HEK293 (cell line): ENCODE data around the gene ACKR3.

Experiments used
- CTCF ChIA-PET: fragments of 350-600 bp; formaldehyde crosslinking; extraction: SDS; loops from one replicate; lab custom pipeline; 2021; ENCODE audit warnings: antibody characterized with exemption; lab: Yijun Ruan, JAX
- POLR2A ChIA-PET: fragments of 300-600 bp; formaldehyde crosslinking; extraction: SDS; loops from one replicate; lab custom pipeline; 2020; ENCODE audit warnings: antibody characterized with exemption, inconsistent platforms; lab: Yijun Ruan, JAX
- H3K27ac ChIP-seq: fragments of 200-500 bp; sonication (Bioruptor generic); 2 replicates; pipeline ENCODE4 v1.5.1; 2014; ENCODE audit warnings: low read depth, low read length, control low read depth, inconsistent platforms; ENCODE audit errors: extremely low read depth
- H3K36me3 ChIP-seq, 2 experiments: fragments of 200-500 bp in 1 of 2; sonication (Bioruptor generic) in 1 of 2; 1 replicate in 1 of 2; 2 replicates in 1 of 2; pipeline ENCODE4 v1.5.1; 2014 to 2017; ENCODE audit warnings: inconsistent platforms in 2 of 2, low read length in 2 of 2; ENCODE audit not compliant: control insufficient read depth in 2 of 2, insufficient read depth in 1 of 2
- H3K4me1 ChIP-seq: fragments of 200-500 bp; sonication (Bioruptor generic); 2 replicates; pipeline ENCODE4 v1.5.1; 2014; ENCODE audit warnings: mild to moderate bottlenecking, low read length, inconsistent platforms; ENCODE audit not compliant: control insufficient read depth, insufficient read depth
- H3K4me3 ChIP-seq: 2 replicates; pipeline ENCODE4 v1.5.1; 2011; ENCODE audit warnings: low read depth, mild to moderate bottlenecking, control low read depth, low read length, moderate library complexity
- H3K9me3 ChIP-seq: fragments of 200-500 bp; sonication (Bioruptor generic); 2 replicates; pipeline ENCODE4 v1.5.1; 2014; ENCODE audit warnings: low read depth, low read length, inconsistent platforms; ENCODE audit not compliant: control insufficient read depth, insufficient read depth
- FEZF1 ChIP-seq: fragments of 450-650 bp; formaldehyde crosslinking; IDR thresholded peaks from 2 replicates; pipeline ENCODE4 v1.5.1; 2016; ENCODE audit warnings: missing biosample characterization, missing genetic modification characterization
- GFI1B ChIP-seq: fragments of 450-650 bp; formaldehyde crosslinking; IDR thresholded peaks from 2 replicates; pipeline ENCODE4 v1.5.1; 2016; ENCODE audit warnings: missing biosample characterization, missing genetic modification characterization
- GLI4 ChIP-seq: fragments of 450-650 bp; formaldehyde crosslinking; IDR thresholded peaks from 2 replicates; pipeline ENCODE4 v1.5.1; 2016; ENCODE audit warnings: missing biosample characterization, missing genetic modification characterization
- HOXC10 ChIP-seq: sonication (generic); formaldehyde crosslinking; IDR thresholded peaks from 2 replicates; pipeline ENCODE4 v1.8.1; 2023; ENCODE audit warnings: mild to moderate bottlenecking, missing genetic modification reagents
- HOXD13 ChIP-seq: sonication (generic); formaldehyde crosslinking; IDR thresholded peaks from 2 replicates; pipeline ENCODE4 v1.8.0; 2022; ENCODE audit warnings: missing genetic modification reagents, borderline replicate concordance
- MEIS1 ChIP-seq: sonication (generic); formaldehyde crosslinking; IDR thresholded peaks from 2 replicates; pipeline ENCODE4 v1.8.1; 2022; ENCODE audit warnings: missing genetic modification reagents, mild to moderate bottlenecking, borderline replicate concordance
- ZBTB7A ChIP-seq: fragments of 450-650 bp; formaldehyde crosslinking; IDR thresholded peaks from 2 replicates; pipeline ENCODE4 v1.5.1; 2016; ENCODE audit warnings: low read depth, missing biosample characterization, missing genetic modification characterization
- ZFP3 ChIP-seq: fragments of 450-650 bp; formaldehyde crosslinking; IDR thresholded peaks from 2 replicates; pipeline ENCODE4 v1.5.1; 2016; ENCODE audit warnings: low read depth, missing biosample characterization, missing genetic modification characterization
- ZNF146 ChIP-seq: fragments of 450-650 bp; formaldehyde crosslinking; IDR thresholded peaks from 2 replicates; pipeline ENCODE4 v1.5.1; 2016; ENCODE audit warnings: missing biosample characterization, missing genetic modification characterization
- ZNF155 ChIP-seq: fragments of 450-650 bp; formaldehyde crosslinking; IDR thresholded peaks from 2 replicates; pipeline ENCODE4 v1.5.1; 2016; ENCODE audit warnings: missing biosample characterization, missing genetic modification characterization
- ZNF169 ChIP-seq: fragments of 450-650 bp; formaldehyde crosslinking; IDR thresholded peaks from 2 replicates; pipeline ENCODE4 v1.5.1; 2016; ENCODE audit warnings: missing biosample characterization, missing genetic modification characterization
- ZNF214 ChIP-seq: fragments of 450-650 bp; formaldehyde crosslinking; IDR thresholded peaks from 2 replicates; pipeline ENCODE4 v1.5.1; 2017; ENCODE audit warnings: missing biosample characterization, mild to moderate bottlenecking, missing genetic modification characterization, borderline replicate concordance
- ZNF302 ChIP-seq: fragments of 450-650 bp; formaldehyde crosslinking; IDR thresholded peaks from 2 replicates; pipeline ENCODE4 v1.5.1; 2016; ENCODE audit warnings: missing biosample characterization, missing genetic modification characterization, low read depth
- ZNF324 ChIP-seq: fragments of 450-650 bp; formaldehyde crosslinking; IDR thresholded peaks from 2 replicates; pipeline ENCODE4 v1.5.1; 2016; ENCODE audit warnings: missing biosample characterization, missing genetic modification characterization
- ZNF335 ChIP-seq: fragments of 450-650 bp; formaldehyde crosslinking; conservative IDR thresholded peaks from 2 replicates; pipeline ENCODE4 v1.5.1; 2016; ENCODE audit warnings: missing biosample characterization, missing genetic modification characterization
- ZNF560 ChIP-seq: fragments of 450-650 bp; formaldehyde crosslinking; IDR thresholded peaks from 2 replicates; pipeline ENCODE4 v1.5.1; 2017; ENCODE audit warnings: missing biosample characterization, missing genetic modification characterization, borderline replicate concordance
- ZNF785 ChIP-seq: fragments of 450-650 bp; formaldehyde crosslinking; IDR thresholded peaks from 2 replicates; pipeline ENCODE4 v1.5.1; 2016; ENCODE audit warnings: missing biosample characterization, missing genetic modification characterization
- ZNF830 ChIP-seq: fragments of 450-650 bp; IDR thresholded peaks from 2 replicates; pipeline ENCODE4 v1.5.0; 2018; ENCODE audit warnings: missing biosample characterization, missing genetic modification characterization, low read depth, mild to moderate bottlenecking, moderate library complexity
- ZNF837 ChIP-seq: fragments of 450-650 bp; formaldehyde crosslinking; IDR thresholded peaks from 2 replicates; pipeline ENCODE4 v1.5.1; 2016; ENCODE audit warnings: missing biosample characterization, missing genetic modification characterization
- TF ChIP-seq, protein P1 (sequence below): fragments of 450-650 bp; formaldehyde crosslinking; IDR thresholded peaks from 2 replicates; pipeline ENCODE4 v1.5.1; 2017; ENCODE audit warnings: missing biosample characterization, missing genetic modification characterization
- TF ChIP-seq, protein P2 (sequence below): fragments of 450-650 bp; formaldehyde crosslinking; IDR thresholded peaks from 2 replicates; pipeline ENCODE4 v1.5.1; 2016; ENCODE audit warnings: missing biosample characterization, missing genetic modification characterization
- TF ChIP-seq, protein P3 (sequence below): fragments of 450-650 bp; formaldehyde crosslinking; IDR thresholded peaks from 2 replicates; pipeline ENCODE4 v1.5.1; 2016; ENCODE audit warnings: missing biosample characterization, missing genetic modification characterization
- TF ChIP-seq, protein P4 (sequence below): fragments of 450-650 bp; IDR thresholded peaks from 2 replicates; pipeline ENCODE4 v1.5.1; 2018; ENCODE audit warnings: missing biosample characterization, mild to moderate bottlenecking, missing genetic modification characterization
- TF ChIP-seq, protein P5 (sequence below): fragments of 450-650 bp; IDR thresholded peaks from 2 replicates; pipeline ENCODE4 v1.5.1; 2018; ENCODE audit warnings: missing biosample characterization, missing genetic modification characterization

The ACKR3 gene

DNA sequence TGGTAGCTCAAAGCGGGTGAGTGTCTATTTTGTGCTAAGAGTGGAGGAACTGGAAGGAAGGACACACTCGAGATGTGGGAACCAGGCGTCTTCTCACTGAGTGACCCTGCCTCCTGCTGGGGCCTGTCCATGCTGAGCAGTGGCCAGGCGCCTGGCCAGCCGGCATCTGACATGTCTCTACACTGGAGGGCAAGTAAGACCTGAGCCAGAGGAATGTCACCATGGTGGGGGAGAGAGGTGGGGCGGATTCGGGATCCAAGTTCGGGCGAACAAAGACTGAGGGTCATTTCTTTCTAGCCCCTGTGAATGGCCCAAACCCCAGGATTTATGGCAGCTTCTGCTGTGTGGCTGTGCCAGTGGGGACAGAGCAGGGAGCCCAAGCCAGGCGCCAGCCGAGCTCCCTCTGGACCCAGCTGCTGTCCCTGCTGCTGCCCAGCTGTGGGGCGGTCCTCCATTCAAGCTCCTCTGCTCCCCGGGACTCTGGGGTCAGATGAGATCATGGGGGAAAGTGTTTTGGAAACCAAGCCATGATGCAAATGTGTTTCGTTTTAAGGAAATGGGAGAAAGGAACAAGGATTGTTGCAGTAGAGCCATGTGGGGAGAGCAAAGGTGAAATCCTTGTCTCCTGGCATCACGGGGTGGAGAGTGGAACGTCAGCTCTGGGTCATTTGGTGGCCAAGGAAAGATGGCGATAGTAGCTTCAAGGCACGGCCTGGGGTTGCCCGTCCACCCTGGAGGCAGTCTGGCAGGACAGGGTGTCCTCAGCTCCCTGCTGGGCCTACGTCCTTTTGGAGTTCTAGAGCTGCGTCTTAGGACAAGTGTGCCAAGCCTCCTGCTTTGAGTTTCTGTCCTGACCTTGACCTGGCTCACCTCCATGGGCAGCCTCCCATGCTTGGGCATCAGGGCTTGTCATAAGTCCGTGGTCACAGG is 8.1 kb downstream of the ACKR3 start (continued):
- no peak for TF ChIP-seq ZNF155 (tag by site-specific recombination)
- TF ChIP-seq MEIS1 (CRISPR knock-in tag) = no peak
- no peak for TF ChIP-seq ZNF324 (tag by site-specific recombination)
- no peak for TF ChIP-seq ZNF146 (tag by site-specific recombination)
- no peak for TF ChIP-seq ZNF560 (tag by site-specific recombination)
- TF ChIP-seq, all 188 proteins: peak for 0

DNA sequence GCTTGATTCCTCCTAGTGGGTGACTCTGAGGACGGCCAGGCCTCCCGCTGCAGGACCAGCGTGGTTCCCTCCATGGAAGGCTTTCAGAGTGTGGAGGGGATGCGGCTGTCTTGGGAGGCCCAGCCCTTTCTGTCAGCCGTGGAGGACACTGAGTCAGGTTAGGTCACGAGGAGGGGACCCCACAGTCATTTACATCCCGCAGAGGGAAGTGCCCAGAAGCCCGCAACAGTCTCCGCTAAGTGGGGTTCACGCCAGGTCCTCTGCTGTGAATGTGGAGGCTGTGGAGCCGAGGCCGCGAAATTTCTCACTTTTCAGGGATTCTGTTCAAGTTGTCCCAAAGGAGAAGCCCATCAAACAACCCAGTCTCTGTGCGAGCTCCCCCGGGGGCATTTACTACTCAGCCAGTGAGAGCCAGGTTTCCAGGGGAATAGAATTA is 8.8 kb downstream of the ACKR3 start:
- Histone ChIP-seq H3K36me3 (no peaks in the 10 kb centered on the region), H3K27ac (no peak overlapping the region), H3K4me3 (no peak overlapping the region), H3K4me1 (no peaks in the 10 kb centered on the region), H3K9me3 (no peaks in the 10 kb centered on the region)
- ChIA-PET POLR2A (no interaction called here), CTCF (interaction anchor here (0.5 kb wide), 1 partner anchor 1094 kb away, joined by 3 read pairs; no protein-coding TSS in a partner anchor)
- TF ChIP-seq ZNF785 (no peak), ZNF302 (tag by site-specific recombination) (no peak), GLI4 (tag by site-specific recombination) (no peak), FEZF1 (tag by site-specific recombination) (no peak), ZNF169 (tag by site-specific recombination) (no peak), HOXC10 (no peak), HOXD13 (no peak), ZNF837 (tag by site-specific recombination) (no peak), ZNF214 (tag by site-specific recombination) (no peak)
- TF ChIP-seq, protein P1, sequence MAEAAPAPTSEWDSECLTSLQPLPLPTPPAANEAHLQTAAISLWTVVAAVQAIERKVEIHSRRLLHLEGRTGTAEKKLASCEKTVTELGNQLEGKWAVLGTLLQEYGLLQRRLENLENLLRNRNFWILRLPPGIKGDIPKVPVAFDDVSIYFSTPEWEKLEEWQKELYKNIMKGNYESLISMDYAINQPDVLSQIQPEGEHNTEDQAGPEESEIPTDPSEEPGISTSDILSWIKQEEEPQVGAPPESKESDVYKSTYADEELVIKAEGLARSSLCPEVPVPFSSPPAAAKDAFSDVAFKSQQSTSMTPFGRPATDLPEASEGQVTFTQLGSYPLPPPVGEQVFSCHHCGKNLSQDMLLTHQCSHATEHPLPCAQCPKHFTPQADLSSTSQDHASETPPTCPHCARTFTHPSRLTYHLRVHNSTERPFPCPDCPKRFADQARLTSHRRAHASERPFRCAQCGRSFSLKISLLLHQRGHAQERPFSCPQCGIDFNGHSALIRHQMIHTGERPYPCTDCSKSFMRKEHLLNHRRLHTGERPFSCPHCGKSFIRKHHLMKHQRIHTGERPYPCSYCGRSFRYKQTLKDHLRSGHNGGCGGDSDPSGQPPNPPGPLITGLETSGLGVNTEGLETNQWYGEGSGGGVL (tag by site-specific recombination) = no peak
- TF ChIP-seq, protein P2, sequence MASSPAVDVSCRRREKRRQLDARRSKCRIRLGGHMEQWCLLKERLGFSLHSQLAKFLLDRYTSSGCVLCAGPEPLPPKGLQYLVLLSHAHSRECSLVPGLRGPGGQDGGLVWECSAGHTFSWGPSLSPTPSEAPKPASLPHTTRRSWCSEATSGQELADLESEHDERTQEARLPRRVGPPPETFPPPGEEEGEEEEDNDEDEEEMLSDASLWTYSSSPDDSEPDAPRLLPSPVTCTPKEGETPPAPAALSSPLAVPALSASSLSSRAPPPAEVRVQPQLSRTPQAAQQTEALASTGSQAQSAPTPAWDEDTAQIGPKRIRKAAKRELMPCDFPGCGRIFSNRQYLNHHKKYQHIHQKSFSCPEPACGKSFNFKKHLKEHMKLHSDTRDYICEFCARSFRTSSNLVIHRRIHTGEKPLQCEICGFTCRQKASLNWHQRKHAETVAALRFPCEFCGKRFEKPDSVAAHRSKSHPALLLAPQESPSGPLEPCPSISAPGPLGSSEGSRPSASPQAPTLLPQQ (tag by site-specific recombination) = no peak

DNA sequence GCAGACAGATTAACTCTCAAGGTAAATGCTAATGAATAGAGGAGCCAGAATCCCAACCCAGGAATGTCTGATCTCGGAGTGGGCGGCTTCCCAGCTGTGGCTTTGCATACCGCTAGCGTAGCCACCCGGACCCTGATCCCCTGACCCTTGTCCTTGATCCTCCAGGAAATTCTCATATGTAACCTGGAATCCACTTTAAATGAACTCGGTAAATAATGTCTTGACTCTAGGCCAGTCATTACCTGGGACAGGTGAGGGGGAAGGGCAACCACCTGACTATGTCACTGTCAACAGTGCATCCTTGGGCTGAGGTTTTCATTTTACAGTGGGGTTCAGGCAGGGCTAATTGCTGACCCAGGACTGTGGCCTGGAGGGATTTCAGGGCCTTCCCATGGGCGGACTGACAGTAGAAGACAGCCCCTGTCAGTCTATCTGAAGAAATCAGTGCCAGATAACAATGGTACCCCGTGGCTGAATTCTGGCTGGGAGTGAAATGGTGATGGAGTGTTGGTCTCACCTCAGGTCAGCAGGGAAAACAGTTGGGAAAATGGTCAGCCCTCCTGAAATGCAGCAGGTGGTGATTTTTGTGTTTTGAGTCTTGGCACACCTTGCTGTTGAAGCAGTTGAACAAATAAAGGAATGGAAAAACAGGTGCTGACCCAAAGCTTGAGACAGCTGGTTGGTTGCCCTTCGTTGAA is 9.6 kb downstream of the ACKR3 start:
- H3K4me3 ChIP-seq = no peak overlapping the region
- ChIA-PET POLR2A (no interaction called here), CTCF (no interaction called here)
- TF ChIP-seq ZBTB7A (tag by site-specific recombination) = no peak
- no peak for TF ChIP-seq ZNF830 (tag by site-specific recombination)
- TF ChIP-seq, protein P3, sequence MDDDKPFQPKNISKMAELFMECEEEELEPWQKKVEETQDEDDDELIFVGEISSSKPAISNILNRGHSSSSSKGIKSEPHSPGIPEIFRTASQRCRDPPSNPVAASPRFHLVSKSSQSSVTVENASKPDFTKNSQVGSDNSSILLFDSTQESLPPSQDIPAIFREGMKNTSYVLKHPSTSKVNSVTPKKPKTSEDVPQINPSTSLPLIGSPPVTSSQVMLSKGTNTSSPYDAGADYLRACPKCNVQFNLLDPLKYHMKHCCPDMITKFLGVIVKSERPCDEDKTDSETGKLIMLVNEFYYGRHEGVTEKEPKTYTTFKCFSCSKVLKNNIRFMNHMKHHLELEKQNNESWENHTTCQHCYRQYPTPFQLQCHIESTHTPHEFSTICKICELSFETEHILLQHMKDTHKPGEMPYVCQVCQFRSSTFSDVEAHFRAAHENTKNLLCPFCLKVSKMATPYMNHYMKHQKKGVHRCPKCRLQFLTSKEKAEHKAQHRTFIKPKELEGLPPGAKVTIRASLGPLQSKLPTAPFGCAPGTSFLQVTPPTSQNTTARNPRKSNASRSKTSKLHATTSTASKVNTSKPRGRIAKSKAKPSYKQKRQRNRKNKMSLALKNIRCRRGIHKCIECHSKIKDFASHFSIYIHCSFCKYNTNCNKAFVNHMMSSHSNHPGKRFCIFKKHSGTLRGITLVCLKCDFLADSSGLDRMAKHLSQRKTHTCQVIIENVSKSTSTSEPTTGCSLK (tag by site-specific recombination) = no peak
- no peak for TF ChIP-seq ZFP3
- TF ChIP-seq, protein P4, sequence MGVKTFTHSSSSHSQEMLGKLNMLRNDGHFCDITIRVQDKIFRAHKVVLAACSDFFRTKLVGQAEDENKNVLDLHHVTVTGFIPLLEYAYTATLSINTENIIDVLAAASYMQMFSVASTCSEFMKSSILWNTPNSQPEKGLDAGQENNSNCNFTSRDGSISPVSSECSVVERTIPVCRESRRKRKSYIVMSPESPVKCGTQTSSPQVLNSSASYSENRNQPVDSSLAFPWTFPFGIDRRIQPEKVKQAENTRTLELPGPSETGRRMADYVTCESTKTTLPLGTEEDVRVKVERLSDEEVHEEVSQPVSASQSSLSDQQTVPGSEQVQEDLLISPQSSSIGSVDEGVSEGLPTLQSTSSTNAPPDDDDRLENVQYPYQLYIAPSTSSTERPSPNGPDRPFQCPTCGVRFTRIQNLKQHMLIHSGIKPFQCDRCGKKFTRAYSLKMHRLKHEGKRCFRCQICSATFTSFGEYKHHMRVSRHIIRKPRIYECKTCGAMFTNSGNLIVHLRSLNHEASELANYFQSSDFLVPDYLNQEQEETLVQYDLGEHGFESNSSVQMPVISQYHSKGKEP (tag by site-specific recombination) = no peak
- TF ChIP-seq, protein P5, sequence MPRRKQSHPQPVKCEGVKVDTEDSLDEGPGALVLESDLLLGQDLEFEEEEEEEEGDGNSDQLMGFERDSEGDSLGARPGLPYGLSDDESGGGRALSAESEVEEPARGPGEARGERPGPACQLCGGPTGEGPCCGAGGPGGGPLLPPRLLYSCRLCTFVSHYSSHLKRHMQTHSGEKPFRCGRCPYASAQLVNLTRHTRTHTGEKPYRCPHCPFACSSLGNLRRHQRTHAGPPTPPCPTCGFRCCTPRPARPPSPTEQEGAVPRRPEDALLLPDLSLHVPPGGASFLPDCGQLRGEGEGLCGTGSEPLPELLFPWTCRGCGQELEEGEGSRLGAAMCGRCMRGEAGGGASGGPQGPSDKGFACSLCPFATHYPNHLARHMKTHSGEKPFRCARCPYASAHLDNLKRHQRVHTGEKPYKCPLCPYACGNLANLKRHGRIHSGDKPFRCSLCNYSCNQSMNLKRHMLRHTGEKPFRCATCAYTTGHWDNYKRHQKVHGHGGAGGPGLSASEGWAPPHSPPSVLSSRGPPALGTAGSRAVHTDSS = no peak
- TF ChIP-seq ZNF335 (tag by site-specific recombination) = no peak
- TF ChIP-seq GFI1B (tag by site-specific recombination) = no peak

More for the DNA sequence above, 9.6 kb downstream of the ACKR3 start:
- no peaks in the 10 kb centered on the region for H3K4me1 ChIP-seq
- H3K27ac ChIP-seq = no peak overlapping the region
- H3K9me3 ChIP-seq = no peaks in the 10 kb centered on the region
- H3K36me3 ChIP-seq = no peaks in the 10 kb centered on the region
